Endothelial cell of umbilical vein (primary cell): ENCODE measurements around the gene ZBTB9. TPM values are rescaled to one million over a fixed set of nuclear protein-coding genes. Genes with fewer than 3 reads are reported as not detected.

Source experiments
- BruUV-seq: library from RNA; stranded (reverse); fragments of 400-500 nt; replicated peaks from 2 replicates; lab custom pipeline; 2021; lab: Mats Ljungman, UMichigan
- CTCF ChIA-PET: fragments of 300-600, 350-600 bp; sonication (Branson Sonifier 250); formaldehyde crosslinking; loops from one replicate; lab custom pipeline; 2021; ENCODE audit warnings: antibody characterized with exemption, inconsistent platforms; lab: Charles Lee
- POLR2A ChIA-PET: fragments of 300-600, 350-600 bp; sonication (Branson Sonifier 250); formaldehyde crosslinking; loops from one replicate; lab custom pipeline; 2021; ENCODE audit warnings: antibody characterized with exemption, inconsistent platforms; lab: Charles Lee
- DNase-seq: peaks from one replicate; pipeline ENCODE4 v3.0.0-alpha.2; 2011; ENCODE audit warnings: low read depth, low spot score
- FAIRE-seq: peaks from 2 replicates; lab custom pipeline; 2011; peaks lifted over from hg19 to GRCh38; lab: Jason Lieb, UNC
- H2AFZ ChIP-seq: 2 replicates; pipeline ENCODE4 v1.6.0; 2012; ENCODE audit warnings: low read depth, low read length, control low read depth, inconsistent platforms
- H3K27ac ChIP-seq: 2 replicates; pipeline ENCODE4 v1.5.1; 2011; ENCODE audit warnings: low read depth, mild to moderate bottlenecking, control low read depth, low read length, moderate library complexity; ENCODE audit not compliant: insufficient read depth
- H3K27me3 ChIP-seq, 2 experiments: 2 replicates each; pipeline versions ENCODE4 v1.6.0 to v1.6.1; 2011; ENCODE audit warnings: low read length in 2 of 2, mixed read lengths in 1 of 2; ENCODE audit not compliant: control insufficient read depth in 2 of 2, insufficient read depth in 2 of 2
- H3K36me3 ChIP-seq, 2 experiments: 2 replicates in 1 of 2; 3 replicates in 1 of 2; pipeline ENCODE4 v1.5.1; 2011; ENCODE audit warnings: low read length in 2 of 2, mild to moderate bottlenecking in 1 of 2, moderate library complexity in 1 of 2; ENCODE audit not compliant: control insufficient read depth in 2 of 2, insufficient read depth in 2 of 2; ENCODE audit errors: extremely low read depth in 1 of 2
- H3K4me1 ChIP-seq: 3 replicates; pipeline ENCODE4 v1.5.1; 2011; ENCODE audit warnings: mild to moderate bottlenecking, low read length; ENCODE audit not compliant: control insufficient read depth, insufficient read depth; ENCODE audit errors: extremely low read depth
- H3K4me2 ChIP-seq: 2 replicates; pipeline ENCODE4 v1.6.1; 2011; ENCODE audit warnings: low read length, control low read depth, mixed read lengths; ENCODE audit not compliant: insufficient read depth
- H3K4me3 ChIP-seq, 3 experiments: fragments of 200-600 bp in 1 of 3; sonication (generic), shearing (Covaris generic) in 1 of 3; replicated peaks in 1 of 3; 2 replicates each; pipeline ENCODE4 v1.5.1; 2011 to 2016; ENCODE audit warnings: control low read depth in 3 of 3, low read length in 3 of 3, mild to moderate bottlenecking in 2 of 3, inconsistent platforms in 1 of 3, low read depth in 1 of 3, moderate library complexity in 1 of 3; ENCODE audit not compliant: insufficient read depth in 1 of 3
- H3K79me2 ChIP-seq: 2 replicates; pipeline ENCODE4 v1.6.0; 2012; ENCODE audit warnings: low read length, inconsistent platforms; ENCODE audit not compliant: control insufficient read depth, insufficient read depth
- H3K9ac ChIP-seq: replicated peaks from 2 replicates; pipeline ENCODE3; 2011; ENCODE audit warnings: low read length, control low read depth; ENCODE audit not compliant: insufficient read depth; ENCODE audit errors: extremely low read depth
- H3K9me1 ChIP-seq: replicated peaks from 3 replicates; pipeline ENCODE4 v1.6.0; 2011; ENCODE audit warnings: mild to moderate bottlenecking, low read length; ENCODE audit not compliant: control insufficient read depth, insufficient read depth; ENCODE audit errors: extremely low read depth
- H3K9me3 ChIP-seq: replicated peaks from 2 replicates; pipeline ENCODE4 v1.5.1; 2012; ENCODE audit warnings: low read length, inconsistent platforms; ENCODE audit not compliant: control insufficient read depth, insufficient read depth
- H4K20me1 ChIP-seq: replicated peaks from 2 replicates; pipeline ENCODE3; 2011; ENCODE audit warnings: mild to moderate bottlenecking, low read length; ENCODE audit not compliant: control insufficient read depth, insufficient read depth; ENCODE audit errors: extremely low read depth
- CTCF ChIP-seq, 2 donors: IDR thresholded peaks; 1 replicate in 1 of 2; 2 replicates in 1 of 2; pipeline ENCODE4 v1.5.1; 2011; ENCODE audit warnings: low read length in 2 of 2, mild to moderate bottlenecking in 2 of 2, moderate library complexity in 2 of 2, control low read depth in 1 of 2, inconsistent platforms in 1 of 2, low read depth in 1 of 2; ENCODE audit not compliant: insufficient read depth in 1 of 2; ENCODE audit errors: extremely low read depth in 1 of 2
- EZH2 ChIP-seq: IDR thresholded peaks from 2 replicates; pipeline ENCODE4 v1.6.1; 2012; ENCODE audit warnings: borderline replicate concordance, low read depth, mild to moderate bottlenecking, moderate library complexity, low read length, inconsistent platforms; ENCODE audit not compliant: severe bottlenecking
- FOS ChIP-seq: IDR thresholded peaks from 2 replicates; pipeline ENCODE4 v1.6.1; 2011; ENCODE audit warnings: mild to moderate bottlenecking, low read length, moderate library complexity, borderline replicate concordance; ENCODE audit not compliant: insufficient read depth
- GATA2 ChIP-seq: IDR thresholded peaks from 2 replicates; pipeline ENCODE4 v1.7.0; 2011; ENCODE audit warnings: low read depth, mild to moderate bottlenecking, moderate library complexity, mixed read lengths, low read length; ENCODE audit not compliant: insufficient read length, insufficient read depth
- JUN ChIP-seq: IDR thresholded peaks from 2 replicates; pipeline ENCODE4 v1.6.1; 2011; ENCODE audit warnings: borderline replicate concordance, low read depth; ENCODE audit not compliant: insufficient read length, insufficient read depth
- MYC ChIP-seq: IDR thresholded peaks from one replicate; pipeline ENCODE4 v1.6.1; 2011; ENCODE audit warnings: mild to moderate bottlenecking, low read depth, low read length
- POLR2A ChIP-seq: IDR thresholded peaks from 2 replicates; pipeline ENCODE4 v1.6.1; 2012; ENCODE audit warnings: low read depth, mild to moderate bottlenecking, control low read depth, low read length
- POLR2AphosphoS5 ChIP-seq: IDR thresholded peaks from 2 replicates; pipeline ENCODE4 v1.6.1; 2012; ENCODE audit warnings: low read depth, mild to moderate bottlenecking, control low read depth, low read length, moderate library complexity; ENCODE audit not compliant: insufficient read depth
- dilution Hi-C: fragments of 300-500 bp; cut with MboI; formaldehyde crosslinking; loops from one replicate; pipeline ENCODE4 v1.15.0; 2019; ENCODE audit warnings: low sequenced_read_pairs; ENCODE audit not compliant: extremely low pct_ligation_motif_present
- intact Hi-C: fragments of 100-400 bp; cut with micrococcal nuclease; formaldehyde crosslinking; loops from one replicate; pipeline ENCODE4 v1.10.0; 2022
- polyA plus RNA-seq, 4 experiments: library from polyadenylated mRNA; depleted of rRNA in 3 of 4; stranded (reverse) in 3 of 4; unstranded in 1 of 4; fragments of >200 nt; gene quantifications; 2 replicates each; pipeline versions ENCODE4 v1.2.1 to v1.2.3, GENCODE V29; 2011 to 2012; ENCODE audit warnings: missing spikeins in 1 of 4
- total RNA-seq: library from RNA; stranded (reverse); gene quantifications from 2 replicates; pipeline ENCODE4 v1.2.3, GENCODE V29; 2021
- TF ChIP-seq, protein P1 (sequence below): IDR thresholded peaks from 2 replicates; pipeline ENCODE4 v1.6.1; 2011; ENCODE audit not compliant: insufficient read depth, insufficient read length

ZBTB9 gene
- total and polyA plus RNA-seq, 2 donors (not counting 3 experiments of a cell fraction or from before 2014, with no cell fraction given) = 4.7 to 8.0 TPM

DNA sequence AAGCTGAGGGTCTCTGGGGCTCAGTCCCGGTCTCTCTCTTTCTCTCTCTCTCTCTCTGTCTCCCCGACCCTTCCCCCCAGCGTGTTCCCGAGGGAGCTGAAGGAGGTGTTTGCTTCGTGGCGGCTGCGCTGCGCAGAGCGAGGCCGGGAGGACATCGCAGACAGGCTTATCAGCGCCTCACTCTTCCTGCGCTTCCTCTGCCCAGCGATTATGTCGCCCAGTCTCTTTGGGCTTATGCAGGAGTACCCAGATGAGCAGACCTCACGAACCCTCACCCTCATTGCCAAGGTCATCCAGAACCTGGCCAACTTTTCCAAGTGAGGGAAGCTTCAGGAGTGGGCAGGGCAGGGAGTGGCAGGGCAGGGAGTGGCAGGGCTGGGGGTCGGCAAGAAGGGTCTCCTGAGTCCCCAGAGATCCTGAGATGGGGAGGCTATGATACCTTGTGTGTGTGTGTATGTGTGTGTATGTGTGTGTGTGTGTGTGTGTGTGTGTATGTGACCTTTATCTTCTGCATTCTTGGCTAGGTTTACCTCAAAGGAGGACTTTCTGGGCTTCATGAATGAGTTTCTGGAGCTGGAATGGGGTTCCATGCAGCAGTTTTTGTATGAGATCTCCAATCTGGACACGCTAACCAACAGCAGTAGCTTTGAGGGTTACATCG, 13.6 kb upstream of the ZBTB9 start:
- BruUV-seq = TSS peak; percentile 7
- DNase-seq (no peak), FAIRE-seq (no peak)
- Histone ChIP-seq H4K20me1 (no peaks in the 10 kb centered on the region), H3K9me1 (no peaks in the 10 kb centered on the region), H3K27ac (no peak overlapping the region), H3K9ac (no peak overlapping the region), H2AFZ (no peak overlapping the region), H3K4me3 (no peak overlapping the region), H3K4me1 (no peaks in the 10 kb centered on the region), H3K36me3 (peaks cover 0 to 26% of the 10 kb centered on the region in 2 experiments), H3K79me2 (no peaks in the 10 kb centered on the region), H3K9me3 (no peaks in the 10 kb centered on the region), H3K4me2 (no peak overlapping the region), H3K27me3 (no peaks in the 10 kb centered on the region)
- intact Hi-C loops = no loop called here
- dilution Hi-C loops = no loop called here
- TF ChIP-seq GATA2 (no peak), POLR2AphosphoS5 (no peak), POLR2A (no peak), MYC (no peak), JUN (no peak), FOS (no peak), EZH2 (no peak), CTCF (IDR thresholded peaks at IDR 0.05; ENCODE audit: extremely low read depth in 1 of 2, insufficient read depth in 1 of 2, low read depth in 1 of 2, low read length in 2 of 2) (no peak)
- TF ChIP-seq, protein P1, sequence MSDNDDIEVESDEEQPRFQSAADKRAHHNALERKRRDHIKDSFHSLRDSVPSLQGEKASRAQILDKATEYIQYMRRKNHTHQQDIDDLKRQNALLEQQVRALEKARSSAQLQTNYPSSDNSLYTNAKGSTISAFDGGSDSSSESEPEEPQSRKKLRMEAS = no peak
- ChIA-PET POLR2A (no interaction called here), CTCF (interaction anchor here (2.0 kb wide), 1 partner anchor 10 kb away, joined by 5 read pairs; no protein-coding TSS in a partner anchor)
